GM12878 (cell line): ENCODE measurements around the gene GGCT. TPM values are rescaled to one million over a fixed set of nuclear protein-coding genes. Genes with fewer than 3 reads are reported as not detected.

ENCODE experiments used
- ATF2 ChIP-seq: IDR thresholded peaks from 2 replicates; pipeline ENCODE4 v1.6.1; 2012; ENCODE audit warnings: low read length, inconsistent platforms
- BRCA1 ChIP-seq: IDR thresholded peaks from 2 replicates; pipeline ENCODE4 v1.6.1; 2011; ENCODE audit warnings: low read depth, low read length, improper control_type of control experiment
- CHD1 ChIP-seq: IDR thresholded peaks from 2 replicates; pipeline ENCODE4 v1.6.1; 2012; ENCODE audit warnings: low read depth, low read length, improper control_type of control experiment
- CHD4 ChIP-seq: fragments of 200-600 bp; sonication (generic); IDR thresholded peaks from 2 replicates; pipeline ENCODE4 v1.6.1; 2016; ENCODE audit warnings: mild to moderate bottlenecking
- CREB1 ChIP-seq: IDR thresholded peaks from 2 replicates; pipeline ENCODE4 v1.6.1; 2012; ENCODE audit warnings: low read depth, mild to moderate bottlenecking, inconsistent platforms
- E2F8 ChIP-seq: fragments of 450-650 bp; IDR thresholded peaks from 2 replicates; pipeline ENCODE4 v1.6.1; 2018; ENCODE audit warnings: mild to moderate bottlenecking, low read depth, moderate library complexity; ENCODE audit not compliant: partially characterized antibody
- EGR1 ChIP-seq, 2 experiments: IDR thresholded peaks; 1 replicate in 1 of 2; 2 replicates in 1 of 2; pipeline ENCODE4 v1.6.1; 2011 to 2012; ENCODE audit warnings: low read depth in 2 of 2, low read length in 2 of 2, borderline replicate concordance in 1 of 2, mild to moderate bottlenecking in 1 of 2, moderate library complexity in 1 of 2
- ETV6 ChIP-seq, 2 experiments: fragments of 450-650 bp in 1 of 2; IDR thresholded peaks in 1 of 2; conservative IDR thresholded peaks in 1 of 2; 2 replicates each; pipeline ENCODE4 v1.6.1; 2014; ENCODE audit warnings: antibody characterized with exemption in 1 of 2, borderline replicate concordance in 1 of 2, low read depth in 1 of 2, mild to moderate bottlenecking in 1 of 2, moderate library complexity in 1 of 2
- GABPA ChIP-seq: IDR thresholded peaks from 2 replicates; pipeline ENCODE4 v1.6.1; 2014; ENCODE audit warnings: antibody characterized with exemption, low read depth, mild to moderate bottlenecking, inconsistent platforms
- GATAD2B ChIP-seq: fragments of 450-650 bp; conservative IDR thresholded peaks from 2 replicates; pipeline ENCODE4 v1.6.1; 2017; ENCODE audit warnings: low read depth, mild to moderate bottlenecking, moderate library complexity
- HDAC2 ChIP-seq: fragments of 200-600 bp; sonication (generic); IDR thresholded peaks from 2 replicates; pipeline ENCODE4 v1.6.1; 2017
- LARP7 ChIP-seq: fragments of 450-650 bp; IDR thresholded peaks from 2 replicates; pipeline ENCODE4 v1.6.1; 2017; ENCODE audit warnings: mild to moderate bottlenecking
- MYC ChIP-seq: IDR thresholded peaks from 2 replicates; pipeline ENCODE4 v1.6.1; 2011; ENCODE audit warnings: mild to moderate bottlenecking, low read length, moderate library complexity, inconsistent platforms; ENCODE audit not compliant: insufficient read depth, insufficient replicate concordance, insufficient read length, severe bottlenecking
- NKRF ChIP-seq: fragments of 450-650 bp; conservative IDR thresholded peaks from 2 replicates; pipeline ENCODE4 v1.6.1; 2017; ENCODE audit warnings: mild to moderate bottlenecking, moderate library complexity
- NR2C1 ChIP-seq: fragments of 450-650 bp; IDR thresholded peaks from 2 replicates; pipeline ENCODE4 v1.6.1; 2017; ENCODE audit warnings: antibody characterized with exemption, mild to moderate bottlenecking, moderate library complexity
- PAX5 ChIP-seq: IDR thresholded peaks from 2 replicates; pipeline ENCODE4 v1.6.1; 2011; ENCODE audit warnings: low read depth, low read length, borderline replicate concordance
- PML ChIP-seq: IDR thresholded peaks from 2 replicates; pipeline ENCODE4 v1.6.1; 2012; ENCODE audit warnings: low read length, inconsistent platforms
- POLR2AphosphoS5 ChIP-seq: IDR thresholded peaks from 2 replicates; pipeline ENCODE4 v1.6.1; 2011; ENCODE audit warnings: mild to moderate bottlenecking, low read length, inconsistent platforms
- RBBP5 ChIP-seq: fragments of 200-600 bp; sonication (generic); conservative IDR thresholded peaks from 2 replicates; pipeline ENCODE4 v1.6.1; 2016
- RFX5 ChIP-seq: IDR thresholded peaks from 2 replicates; pipeline ENCODE4 v1.6.1; 2011; ENCODE audit warnings: low read depth, low read length, improper control_type of control experiment
- SMAD5 ChIP-seq: IDR thresholded peaks from 2 replicates; pipeline ENCODE4 v1.6.1; 2016; ENCODE audit warnings: antibody characterized with exemption, low read depth
- SMC3 ChIP-seq: IDR thresholded peaks from 2 replicates; pipeline ENCODE4 v1.6.1; 2011; ENCODE audit warnings: low read length, improper control_type of control experiment, borderline replicate concordance
- SREBF2 ChIP-seq: IDR thresholded peaks from 2 replicates; pipeline ENCODE4 v1.6.1; 2012; ENCODE audit warnings: mild to moderate bottlenecking, low read length
- TBL1XR1 ChIP-seq: IDR thresholded peaks from 2 replicates; pipeline ENCODE4 v1.6.1; 2012; ENCODE audit warnings: low read depth, low read length, improper control_type of control experiment
- YY1 ChIP-seq: IDR thresholded peaks from 2 replicates; pipeline ENCODE4 v1.6.1; 2011; ENCODE audit warnings: low read depth, mild to moderate bottlenecking, low read length
- ZNF207 ChIP-seq: fragments of 450-650 bp; IDR thresholded peaks from 2 replicates; pipeline ENCODE4 v1.6.1; 2014; ENCODE audit warnings: antibody characterized with exemption, mild to moderate bottlenecking, borderline replicate concordance
- ZNF217 ChIP-seq: fragments of 450-650 bp; IDR thresholded peaks from 2 replicates; pipeline ENCODE4 v1.6.1; 2017; ENCODE audit warnings: antibody characterized with exemption, mild to moderate bottlenecking
- ZSCAN29 ChIP-seq: fragments of 450-650 bp; IDR thresholded peaks from 2 replicates; pipeline ENCODE4 v1.6.1; 2017; ENCODE audit warnings: mild to moderate bottlenecking, moderate library complexity
- polyA plus RNA-seq, 11 experiments: library from polyadenylated mRNA; depleted of rRNA in 4 of 11; unstranded in 6 of 11; stranded (reverse) in 5 of 11; fragments of >200 nt; fragmentation: Nextera tagmentation in 4 of 11; fragmentation: Illumina TruSeq in 1 of 11; extraction: Ambion mirVana in 4 of 11; extraction: Trizol in 1 of 11; gene quantifications; 1 replicate in 1 of 11; 2 replicates in 10 of 11; pipeline versions ENCODE4 v1.2.1 to v1.2.3, GENCODE V29; 2011 to 2016; ENCODE audit warnings: inconsistent platforms in 2 of 11, missing spikeins in 2 of 11, low read depth in 1 of 11
- total RNA-seq, 4 experiments: library from RNA; depleted of rRNA in 3 of 4; stranded (reverse); fragments of >200 nt in 3 of 4; fragmentation: Illumina TruSeq in 1 of 4; extraction: Trizol in 1 of 4; gene quantifications; 2 replicates each; pipeline versions ENCODE4 v1.2.1 to v1.2.3, GENCODE V29; 2013 to 2021

Gene GGCT
- total and polyA plus RNA-seq, 10 of the 15 experiments (the other 5 are each of a cell fraction or from before 2014, with no cell fraction given), result 57.0 to 215 (median 92.3) TPM

GRCh38 chr7:30463405-30464145 lies 41.1 kb downstream of the GGCT start (continued):
- no peak for TF ChIP-seq E2F8
- no peak for TF ChIP-seq BRCA1
- no peak for TF ChIP-seq EGR1 (IDR thresholded peaks at IDR 0.05; ENCODE audit: borderline replicate concordance in 1 of 2, low read depth in 2 of 2, low read length in 2 of 2)
- no peak for TF ChIP-seq CHD1
- no peak for TF ChIP-seq SREBF2
- no peak for TF ChIP-seq RFX5
- TF ChIP-seq YY1, result no peak
- TF ChIP-seq PAX5, result no peak; the same call in 1 of the 2 replicates
- no peak for TF ChIP-seq GABPA
- no peak for TF ChIP-seq SMAD5
- TF ChIP-seq LARP7, result no peak
- no peak for TF ChIP-seq MYC
- peak; percentile 42 for TF ChIP-seq ATF2
- no peak for TF ChIP-seq ZNF207
- TF ChIP-seq RBBP5, result no peak
- peak in 1 of 2 experiments; percentile 49; a peak in 2 of 4 replicates for TF ChIP-seq ETV6 (conservative IDR thresholded peaks at IDR 0.05 in 1 of 2, IDR thresholded peaks at IDR 0.05 in 1 of 2; ENCODE audit: borderline replicate concordance in 1 of 2, low read depth in 1 of 2)
- no peak for TF ChIP-seq CREB1
- TF ChIP-seq NKRF, result no peak
- TF ChIP-seq PML, result no peak
- no peak for TF ChIP-seq TBL1XR1
- TF ChIP-seq ZNF217, result no peak
- TF ChIP-seq CHD4, result no peak
- TF ChIP-seq SMC3, result no peak
- TF ChIP-seq GATAD2B, result no peak
- no peak for TF ChIP-seq NR2C1
- TF ChIP-seq POLR2AphosphoS5, result no peak
- TF ChIP-seq HDAC2, result no peak
- no peak for TF ChIP-seq ZSCAN29
